ENCODE measurements around the gene COL19A1. TPM values are rescaled to one million over a fixed set of nuclear protein-coding genes. Genes with fewer than 3 reads are reported as not detected.
"Not testable (repeated sequence)": the region's sequence is repeated elsewhere in the genome, so short reads cannot be mapped to it uniquely, and the experiment has no call there.

The COL19A1 gene
- total and polyA plus RNA-seq, 3 donors from 2014 or later: 0.30 to 2.5 (median 1.4) TPM

- Histone ChIP-seq H3K4me3 (no peak overlapping the region), H3K27ac (no peak overlapping the region), H3K4me1 (no peaks in the 10 kb centered on the region), H3K27me3 (no peaks in the 10 kb centered on the region), H3K9me3 (no peaks in the 10 kb centered on the region), H3K36me3 (ENCODE audit: low read depth, missing control alignments) (no peaks in the 10 kb centered on the region)
- DNase-seq: no peak
- intact Hi-C loops (cut with DNase I; ENCODE audit: low total_unique reads): no loop called here
- TF ChIP-seq, protein P1, sequence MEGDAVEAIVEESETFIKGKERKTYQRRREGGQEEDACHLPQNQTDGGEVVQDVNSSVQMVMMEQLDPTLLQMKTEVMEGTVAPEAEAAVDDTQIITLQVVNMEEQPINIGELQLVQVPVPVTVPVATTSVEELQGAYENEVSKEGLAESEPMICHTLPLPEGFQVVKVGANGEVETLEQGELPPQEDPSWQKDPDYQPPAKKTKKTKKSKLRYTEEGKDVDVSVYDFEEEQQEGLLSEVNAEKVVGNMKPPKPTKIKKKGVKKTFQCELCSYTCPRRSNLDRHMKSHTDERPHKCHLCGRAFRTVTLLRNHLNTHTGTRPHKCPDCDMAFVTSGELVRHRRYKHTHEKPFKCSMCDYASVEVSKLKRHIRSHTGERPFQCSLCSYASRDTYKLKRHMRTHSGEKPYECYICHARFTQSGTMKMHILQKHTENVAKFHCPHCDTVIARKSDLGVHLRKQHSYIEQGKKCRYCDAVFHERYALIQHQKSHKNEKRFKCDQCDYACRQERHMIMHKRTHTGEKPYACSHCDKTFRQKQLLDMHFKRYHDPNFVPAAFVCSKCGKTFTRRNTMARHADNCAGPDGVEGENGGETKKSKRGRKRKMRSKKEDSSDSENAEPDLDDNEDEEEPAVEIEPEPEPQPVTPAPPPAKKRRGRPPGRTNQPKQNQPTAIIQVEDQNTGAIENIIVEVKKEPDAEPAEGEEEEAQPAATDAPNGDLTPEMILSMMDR (IDR thresholded peaks at IDR 0.05): no peak
- no peak for TF ChIP-seq POLR2A (IDR thresholded peaks at IDR 0.05)
- WGBS, 2 donors: 92 to 95% methylated on average over 3 of the region's 3 CpGs
Measured at GRCh38 chr6:69957985-69958559, 91.7 kb downstream of the COL19A1 start.

GRCh38 chr6:69958978-69959377, 92.6 kb downstream of the COL19A1 start:
- 94 to 97% methylated on average over 1 of the region's 1 CpG for WGBS, 2 donors
- no peaks in the 10 kb centered on the region for H3K36me3 ChIP-seq (ENCODE audit: low read depth, missing control alignments)
- no peak for DNase-seq
- TF ChIP-seq POLR2A (IDR thresholded peaks at IDR 0.05): no peak
- TF ChIP-seq, protein P1 (IDR thresholded peaks at IDR 0.05): no peak
- no peaks in the 10 kb centered on the region for H3K9me3 ChIP-seq
- H3K4me1 ChIP-seq: no peaks in the 10 kb centered on the region
- H3K27ac ChIP-seq: no peak overlapping the region
- intact Hi-C loops (cut with DNase I; ENCODE audit: low total_unique reads): no loop called here
- no peaks in the 10 kb centered on the region for H3K27me3 ChIP-seq
- H3K4me3 ChIP-seq: no peak overlapping the region

DNA sequence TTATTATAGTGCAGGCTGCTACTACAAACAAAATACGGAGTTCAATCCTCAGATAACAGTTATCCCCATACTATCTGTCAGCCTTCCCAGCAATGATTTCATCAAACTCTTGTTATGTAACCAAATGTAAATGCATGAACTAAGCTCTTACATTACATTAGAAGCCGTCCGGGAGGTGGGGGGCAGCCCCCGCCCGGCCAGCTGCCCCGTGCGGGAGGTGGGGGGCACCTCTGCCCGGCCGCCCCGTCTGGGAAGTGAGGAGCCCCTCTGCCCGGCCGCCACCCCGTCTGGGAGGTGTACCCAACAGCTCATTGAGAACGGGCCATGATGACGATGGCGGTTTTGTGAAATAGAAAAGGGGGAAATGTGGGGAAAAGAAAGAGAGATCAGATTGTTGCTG, 99.6 kb downstream of the COL19A1 start:
- intact Hi-C loops (cut with DNase I; ENCODE audit: low total_unique reads); H3K4me1 ChIP-seq; H3K27me3 ChIP-seq; DNase-seq; H3K36me3 ChIP-seq (ENCODE audit: low read depth, missing control alignments); H3K4me3 ChIP-seq; H3K27ac ChIP-seq; H3K9me3 ChIP-seq: not testable (repeated sequence)
- WGBS, 2 donors: 76 to 93% methylated on average over 16 of the region's 16 CpGs

- no peak overlapping the region for H3K4me3 ChIP-seq
- TF ChIP-seq, protein P1 (IDR thresholded peaks at IDR 0.05): no peak
- TF ChIP-seq POLR2A (IDR thresholded peaks at IDR 0.05): no peak
- whole genome bisulfite sequencing, 2 donors: 47 to 53% methylated on average over 2 of the region's 2 CpGs
Measured at GRCh38 chr6:69973138-69973537, 106.8 kb downstream of the COL19A1 start.

DNA sequence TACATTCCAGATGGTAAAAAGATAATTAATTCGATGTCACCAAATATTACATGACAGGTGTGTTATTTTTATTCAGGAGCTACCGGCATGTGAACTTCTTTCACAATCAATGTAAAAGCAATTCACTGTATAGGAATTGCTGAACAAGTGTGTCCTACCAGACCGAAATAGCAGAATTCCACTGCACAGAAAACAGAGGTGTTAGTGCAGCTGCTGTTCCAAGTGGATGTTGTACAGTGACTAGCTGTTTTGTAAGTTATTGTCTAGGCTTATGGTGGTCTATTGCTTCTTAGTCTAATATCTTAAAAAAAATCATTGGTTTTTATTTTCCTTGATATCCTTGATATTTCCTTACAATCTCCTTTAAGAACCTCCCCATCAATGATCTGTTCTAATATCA, 107.4 kb downstream of the COL19A1 start:
- H3K9me3 ChIP-seq: no peaks in the 10 kb centered on the region
- H3K27ac ChIP-seq: no peak overlapping the region
- TF ChIP-seq, protein P1 (IDR thresholded peaks at IDR 0.05): no peak
- no peak for TF ChIP-seq POLR2A (IDR thresholded peaks at IDR 0.05)
- no peaks in the 10 kb centered on the region for H3K4me1 ChIP-seq
- H3K27me3 ChIP-seq: no peaks in the 10 kb centered on the region
- H3K4me3 ChIP-seq: no peak overlapping the region
- WGBS, 2 donors: 83 to 87% methylated on average over 3 of the region's 3 CpGs
- DNase-seq: no peak
- no peaks in the 10 kb centered on the region for H3K36me3 ChIP-seq (ENCODE audit: low read depth, missing control alignments)
- intact Hi-C loops (cut with DNase I; ENCODE audit: low total_unique reads): no loop called here

More at GRCh38 chr6:69973138-69973537, 106.8 kb downstream of the COL19A1 start:
- no peaks in the 10 kb centered on the region for H3K4me1 ChIP-seq
- no peak overlapping the region for H3K27ac ChIP-seq
- DNase-seq: no peak
- H3K27me3 ChIP-seq: no peaks in the 10 kb centered on the region
- H3K9me3 ChIP-seq: no peaks in the 10 kb centered on the region
- intact Hi-C loops (cut with DNase I; ENCODE audit: low total_unique reads): no loop called here
- H3K36me3 ChIP-seq (ENCODE audit: low read depth, missing control alignments): no peaks in the 10 kb centered on the region
